Ovary (tissue), 3 donors: ENCODE results near the gene TESK2.

ENCODE experiments used
- CTCF ChIP-seq, 3 donors: fragments of 450-650 bp in 2 of 3; fragments of 200-600 bp in 1 of 3; IDR thresholded peaks; one replicate each; pipeline versions ENCODE4 v1.5.1 to v1.8.0; 2016 to 2022; ENCODE audit warnings: antibody characterized with exemption in 3 of 3, mild to moderate bottlenecking in 1 of 3
- POLR2A ChIP-seq: fragments of 450-650 bp; IDR thresholded peaks from one replicate; pipeline ENCODE4 v1.6.1; 2017; ENCODE audit warnings: antibody characterized with exemption, mild to moderate bottlenecking, moderate library complexity
- donor health status: DM: no; HTN: no; CAD: no.

- TF ChIP-seq CTCF (IDR thresholded peaks at IDR 0.05) = no peak
- no peak for TF ChIP-seq POLR2A
Observed at GRCh38 chr1:45423906-45424678, 66.9 kb downstream of the TESK2 start.
